ENCODE measurements around the gene KLF8.

DNA sequence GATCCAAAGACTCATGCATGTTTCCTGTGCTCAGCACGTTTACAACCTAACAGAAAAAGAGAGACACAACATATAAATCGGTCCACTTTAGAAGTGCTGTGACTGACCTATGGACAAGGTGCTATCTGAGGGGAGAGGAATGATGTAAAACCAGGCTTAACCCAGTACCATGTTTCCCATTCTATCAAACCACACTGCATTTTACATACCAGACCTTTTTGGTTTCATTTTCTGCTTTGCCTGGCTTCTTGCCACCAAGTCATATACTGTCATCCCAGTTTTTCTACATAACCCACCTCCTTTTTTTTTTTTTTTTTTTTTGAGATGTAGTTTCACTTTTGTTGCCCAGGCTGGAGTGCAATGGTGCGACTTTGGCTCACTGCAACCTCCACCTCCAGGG lies 82.2 kb downstream of the KLF8 start:
- TF ChIP-seq, protein P1, sequence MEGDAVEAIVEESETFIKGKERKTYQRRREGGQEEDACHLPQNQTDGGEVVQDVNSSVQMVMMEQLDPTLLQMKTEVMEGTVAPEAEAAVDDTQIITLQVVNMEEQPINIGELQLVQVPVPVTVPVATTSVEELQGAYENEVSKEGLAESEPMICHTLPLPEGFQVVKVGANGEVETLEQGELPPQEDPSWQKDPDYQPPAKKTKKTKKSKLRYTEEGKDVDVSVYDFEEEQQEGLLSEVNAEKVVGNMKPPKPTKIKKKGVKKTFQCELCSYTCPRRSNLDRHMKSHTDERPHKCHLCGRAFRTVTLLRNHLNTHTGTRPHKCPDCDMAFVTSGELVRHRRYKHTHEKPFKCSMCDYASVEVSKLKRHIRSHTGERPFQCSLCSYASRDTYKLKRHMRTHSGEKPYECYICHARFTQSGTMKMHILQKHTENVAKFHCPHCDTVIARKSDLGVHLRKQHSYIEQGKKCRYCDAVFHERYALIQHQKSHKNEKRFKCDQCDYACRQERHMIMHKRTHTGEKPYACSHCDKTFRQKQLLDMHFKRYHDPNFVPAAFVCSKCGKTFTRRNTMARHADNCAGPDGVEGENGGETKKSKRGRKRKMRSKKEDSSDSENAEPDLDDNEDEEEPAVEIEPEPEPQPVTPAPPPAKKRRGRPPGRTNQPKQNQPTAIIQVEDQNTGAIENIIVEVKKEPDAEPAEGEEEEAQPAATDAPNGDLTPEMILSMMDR (IDR thresholded peaks at IDR 0.05): no peak
- no peak for TF ChIP-seq ZFX (IDR thresholded peaks at IDR 0.05; ENCODE audit: borderline replicate concordance)
